SK-N-SH (cell line): Measurements from ENCODE around the gene MEF2A. TPM values are rescaled to one million over a fixed set of nuclear protein-coding genes. Genes with fewer than 3 reads are reported as not detected.

Source experiments
- CTCF ChIA-PET: fragments of 300-600, 350-600 bp; formaldehyde crosslinking; extraction: SDS; loops from one replicate; lab custom pipeline; 2021; lab: Yijun Ruan, JAX
- POLR2A ChIA-PET: fragments of 350-600 bp; sonication (Branson Sonifier 250); formaldehyde crosslinking; extraction: SDS; loops from one replicate; lab custom pipeline; 2020; ENCODE audit warnings: antibody characterized with exemption, inconsistent platforms; lab: Yijun Ruan, JAX
- DNase-seq: peaks from one replicate; pipeline ENCODE4 v3.0.0; 2012
- H2AFZ ChIP-seq: fragments of 200-600 bp; sonication (generic); 2 replicates; pipeline ENCODE4 v1.8.1; 2016; ENCODE audit warnings: antibody characterized with exemption, mild to moderate bottlenecking, low read depth
- H3F3A ChIP-seq: fragments of 200-600 bp; sonication (generic); replicated peaks from 2 replicates; pipeline ENCODE3; 2016; ENCODE audit warnings: antibody characterized with exemption, mild to moderate bottlenecking; ENCODE audit not compliant: insufficient read depth
- H3K27ac ChIP-seq, 2 experiments: fragments of 200-500 bp in 1 of 2; fragments of 200-600 bp in 1 of 2; sonication (Bioruptor generic) in 1 of 2; sonication (generic), shearing (Covaris generic) in 1 of 2; 2 replicates each; pipeline versions ENCODE4 v1.5.1 to v1.6.1; 2014 to 2016; ENCODE audit warnings: low read depth in 2 of 2, inconsistent platforms in 1 of 2, low read length in 1 of 2, mild to moderate bottlenecking in 1 of 2, mixed read lengths in 1 of 2
- H3K27me3 ChIP-seq: fragments of 200-600 bp; sonication (generic), shearing (Covaris generic); 2 replicates; pipeline ENCODE4 v1.6.1; 2016; ENCODE audit warnings: mixed run types; ENCODE audit not compliant: insufficient read depth
- H3K36me3 ChIP-seq, 2 experiments: fragments of 200-500 bp in 1 of 2; fragments of 200-600 bp in 1 of 2; sonication (Bioruptor generic) in 1 of 2; sonication (generic) in 1 of 2; replicated peaks in 1 of 2; 2 replicates each; pipeline versions ENCODE3 to v1.5.1; 2014 to 2016; ENCODE audit warnings: low read length in 1 of 2, mild to moderate bottlenecking in 1 of 2; ENCODE audit not compliant: insufficient read depth in 2 of 2, control insufficient read depth in 1 of 2
- H3K4me1 ChIP-seq, 2 experiments: fragments of 200-500 bp in 1 of 2; fragments of 200-600 bp in 1 of 2; sonication (Bioruptor generic) in 1 of 2; sonication (generic), shearing (Covaris generic) in 1 of 2; 2 replicates each; pipeline versions ENCODE4 v1.5.1 to v1.6.1; 2014 to 2016; ENCODE audit warnings: low read depth in 1 of 2, low read length in 1 of 2, mixed run types in 1 of 2; ENCODE audit not compliant: insufficient read depth in 2 of 2, control insufficient read depth in 1 of 2
- H3K4me2 ChIP-seq: fragments of 200-600 bp; sonication (generic), shearing (Covaris generic); 2 replicates; pipeline ENCODE4 v1.6.1; 2017; ENCODE audit warnings: mixed run types
- H3K4me3 ChIP-seq, 2 experiments: fragments of 200-500 bp in 1 of 2; fragments of 200-600 bp in 1 of 2; sonication (Bioruptor generic) in 1 of 2; sonication (generic), shearing (Covaris generic) in 1 of 2; 2 replicates each; pipeline versions ENCODE4 v1.5.1 to v1.8.1; 2014 to 2016; ENCODE audit warnings: low read depth in 2 of 2, inconsistent platforms in 1 of 2, low read length in 1 of 2, mild to moderate bottlenecking in 1 of 2, mixed read lengths in 1 of 2, moderate library complexity in 1 of 2
- H3K79me2 ChIP-seq: fragments of 200-600 bp; sonication (generic); 2 replicates; pipeline ENCODE4 v1.8.1; 2017; ENCODE audit warnings: mild to moderate bottlenecking; ENCODE audit not compliant: insufficient read depth
- H3K9ac ChIP-seq: fragments of 200-600 bp; sonication (generic); 2 replicates; pipeline ENCODE4 v1.6.1; 2017; ENCODE audit warnings: mixed run types
- H3K9me2 ChIP-seq: fragments of 200-600 bp; sonication (generic); 2 replicates; pipeline ENCODE4 v1.6.1; 2017; ENCODE audit warnings: mixed run types
- H3K9me3 ChIP-seq: fragments of 200-600 bp; sonication (generic); 2 replicates; pipeline ENCODE4 v1.6.1; 2017; ENCODE audit warnings: mixed run types, mild to moderate bottlenecking, moderate library complexity
- H4K20me1 ChIP-seq: fragments of 200-600 bp; sonication (generic); 2 replicates; pipeline ENCODE4 v1.6.1; 2017; ENCODE audit warnings: mild to moderate bottlenecking, mixed run types; ENCODE audit not compliant: insufficient read depth
- FOSL2 ChIP-seq: IDR thresholded peaks from 2 replicates; pipeline ENCODE4 v1.4.0; 2012; ENCODE audit warnings: low read depth, mild to moderate bottlenecking, moderate library complexity, borderline replicate concordance
- FOXM1 ChIP-seq: IDR thresholded peaks from 2 replicates; pipeline ENCODE4 v1.4.0; 2012; ENCODE audit warnings: low read depth, mild to moderate bottlenecking
- NFIC ChIP-seq: IDR thresholded peaks from 2 replicates; pipeline ENCODE4 v1.4.0; 2012; ENCODE audit warnings: borderline replicate concordance
- NRF1 ChIP-seq: IDR thresholded peaks from 2 replicates; pipeline ENCODE4 v1.6.1; 2012; ENCODE audit warnings: low read depth, mild to moderate bottlenecking, low read length
- TCF12 ChIP-seq: IDR thresholded peaks from 2 replicates; pipeline ENCODE4 v1.4.0; 2012
- TEAD4 ChIP-seq: IDR thresholded peaks from 2 replicates; pipeline ENCODE4 v1.4.0; 2012; ENCODE audit warnings: mild to moderate bottlenecking, borderline replicate concordance; ENCODE audit not compliant: insufficient read depth
- YY1 ChIP-seq: IDR thresholded peaks from 2 replicates; pipeline ENCODE4 v1.4.0; 2012; ENCODE audit warnings: low read depth, mild to moderate bottlenecking
- polyA plus RNA-seq, 3 experiments: library from polyadenylated mRNA; depleted of rRNA; stranded (reverse); fragments of >200 nt; gene quantifications; 2 replicates each; pipeline ENCODE4 v1.2.3, GENCODE V29; 2012
- TF ChIP-seq, protein P1 (sequence below): IDR thresholded peaks from 2 replicates; pipeline ENCODE4 v1.6.1; 2012; ENCODE audit warnings: mild to moderate bottlenecking, low read depth, low read length, moderate library complexity
- TF ChIP-seq, protein P2 (sequence below): IDR thresholded peaks from 2 replicates; pipeline ENCODE4; 2012
- TF ChIP-seq, protein P3 (sequence below): IDR thresholded peaks from 2 replicates; pipeline ENCODE4 v1.4.0; 2012; ENCODE audit warnings: low read depth
- TF ChIP-seq, protein P4 (sequence below): fragments of 150-350 bp; IDR thresholded peaks from 2 replicates; pipeline ENCODE4 v1.6.1; 2016; ENCODE audit warnings: mild to moderate bottlenecking, low read depth, low read length
- TF ChIP-seq, protein P5 (sequence below): IDR thresholded peaks from 2 replicates; pipeline ENCODE4 v1.4.0; 2012; ENCODE audit warnings: low read depth, borderline replicate concordance

MEF2A gene
- polyA plus RNA-seq, 1 of the 3 experiments (the other 2 are of a cell fraction) = 20.9 TPM

DNA sequence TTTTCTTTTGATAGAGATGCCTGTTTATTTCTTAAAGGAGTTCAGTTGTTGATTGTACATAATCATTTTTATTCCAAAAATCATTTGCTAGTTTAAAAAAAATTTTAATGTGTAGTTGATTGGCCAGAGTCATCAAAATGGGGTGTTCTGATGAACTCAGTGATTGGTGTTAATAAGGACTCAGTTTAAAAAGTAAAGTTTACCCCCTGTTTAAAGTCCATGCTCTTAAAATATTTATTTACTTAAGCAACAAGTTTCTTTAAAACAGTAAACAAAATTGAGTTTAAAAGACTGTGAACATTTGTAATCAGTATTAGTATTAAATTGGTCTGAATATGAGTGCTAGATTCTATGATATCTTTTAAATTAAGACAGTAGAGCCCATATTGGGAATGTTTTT is 56.0 kb downstream of the MEF2A start:
- Histone ChIP-seq H3F3A (no peaks in the 10 kb centered on the region), H3K27me3 (no peaks in the 10 kb centered on the region), H2AFZ (no peak overlapping the region), H3K4me3 (no peak overlapping the region), H3K9me2 (no peaks in the 10 kb centered on the region), H3K4me2 (no peak overlapping the region), H3K79me2 (peaks cover 97% of the 10 kb centered on the region), H3K36me3 (peaks cover 0 to 23% of the 10 kb centered on the region in 2 experiments), H3K9me3 (peaks cover 9% of the 10 kb centered on the region; the same call in 1 of the 2 replicates), H3K4me1 (peaks cover 0 to 3% of the 10 kb centered on the region in 2 experiments; a peak in 2 of 4 replicates), H3K27ac (no peak overlapping the region), H4K20me1 (peaks cover 37% of the 10 kb centered on the region), H3K9ac (no peak overlapping the region)
- no peak for DNase-seq
- ChIA-PET CTCF (no interaction called here), POLR2A (no interaction called here)
- TF ChIP-seq TCF12 = no peak
- TF ChIP-seq, protein P1, sequence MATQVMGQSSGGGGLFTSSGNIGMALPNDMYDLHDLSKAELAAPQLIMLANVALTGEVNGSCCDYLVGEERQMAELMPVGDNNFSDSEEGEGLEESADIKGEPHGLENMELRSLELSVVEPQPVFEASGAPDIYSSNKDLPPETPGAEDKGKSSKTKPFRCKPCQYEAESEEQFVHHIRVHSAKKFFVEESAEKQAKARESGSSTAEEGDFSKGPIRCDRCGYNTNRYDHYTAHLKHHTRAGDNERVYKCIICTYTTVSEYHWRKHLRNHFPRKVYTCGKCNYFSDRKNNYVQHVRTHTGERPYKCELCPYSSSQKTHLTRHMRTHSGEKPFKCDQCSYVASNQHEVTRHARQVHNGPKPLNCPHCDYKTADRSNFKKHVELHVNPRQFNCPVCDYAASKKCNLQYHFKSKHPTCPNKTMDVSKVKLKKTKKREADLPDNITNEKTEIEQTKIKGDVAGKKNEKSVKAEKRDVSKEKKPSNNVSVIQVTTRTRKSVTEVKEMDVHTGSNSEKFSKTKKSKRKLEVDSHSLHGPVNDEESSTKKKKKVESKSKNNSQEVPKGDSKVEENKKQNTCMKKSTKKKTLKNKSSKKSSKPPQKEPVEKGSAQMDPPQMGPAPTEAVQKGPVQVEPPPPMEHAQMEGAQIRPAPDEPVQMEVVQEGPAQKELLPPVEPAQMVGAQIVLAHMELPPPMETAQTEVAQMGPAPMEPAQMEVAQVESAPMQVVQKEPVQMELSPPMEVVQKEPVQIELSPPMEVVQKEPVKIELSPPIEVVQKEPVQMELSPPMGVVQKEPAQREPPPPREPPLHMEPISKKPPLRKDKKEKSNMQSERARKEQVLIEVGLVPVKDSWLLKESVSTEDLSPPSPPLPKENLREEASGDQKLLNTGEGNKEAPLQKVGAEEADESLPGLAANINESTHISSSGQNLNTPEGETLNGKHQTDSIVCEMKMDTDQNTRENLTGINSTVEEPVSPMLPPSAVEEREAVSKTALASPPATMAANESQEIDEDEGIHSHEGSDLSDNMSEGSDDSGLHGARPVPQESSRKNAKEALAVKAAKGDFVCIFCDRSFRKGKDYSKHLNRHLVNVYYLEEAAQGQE = no peak
- no peak for TF ChIP-seq NRF1
- TF ChIP-seq, protein P2, sequence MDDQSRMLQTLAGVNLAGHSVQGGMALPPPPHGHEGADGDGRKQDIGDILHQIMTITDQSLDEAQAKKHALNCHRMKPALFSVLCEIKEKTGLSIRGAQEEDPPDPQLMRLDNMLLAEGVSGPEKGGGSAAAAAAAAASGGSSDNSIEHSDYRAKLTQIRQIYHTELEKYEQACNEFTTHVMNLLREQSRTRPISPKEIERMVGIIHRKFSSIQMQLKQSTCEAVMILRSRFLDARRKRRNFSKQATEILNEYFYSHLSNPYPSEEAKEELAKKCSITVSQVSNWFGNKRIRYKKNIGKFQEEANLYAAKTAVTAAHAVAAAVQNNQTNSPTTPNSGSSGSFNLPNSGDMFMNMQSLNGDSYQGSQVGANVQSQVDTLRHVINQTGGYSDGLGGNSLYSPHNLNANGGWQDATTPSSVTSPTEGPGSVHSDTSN = no peak
- TF ChIP-seq, protein P3, sequence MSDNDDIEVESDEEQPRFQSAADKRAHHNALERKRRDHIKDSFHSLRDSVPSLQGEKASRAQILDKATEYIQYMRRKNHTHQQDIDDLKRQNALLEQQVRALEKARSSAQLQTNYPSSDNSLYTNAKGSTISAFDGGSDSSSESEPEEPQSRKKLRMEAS = no peak
- TF ChIP-seq NFIC = no peak
- no peak for TF ChIP-seq FOXM1
- TF ChIP-seq, protein P4, sequence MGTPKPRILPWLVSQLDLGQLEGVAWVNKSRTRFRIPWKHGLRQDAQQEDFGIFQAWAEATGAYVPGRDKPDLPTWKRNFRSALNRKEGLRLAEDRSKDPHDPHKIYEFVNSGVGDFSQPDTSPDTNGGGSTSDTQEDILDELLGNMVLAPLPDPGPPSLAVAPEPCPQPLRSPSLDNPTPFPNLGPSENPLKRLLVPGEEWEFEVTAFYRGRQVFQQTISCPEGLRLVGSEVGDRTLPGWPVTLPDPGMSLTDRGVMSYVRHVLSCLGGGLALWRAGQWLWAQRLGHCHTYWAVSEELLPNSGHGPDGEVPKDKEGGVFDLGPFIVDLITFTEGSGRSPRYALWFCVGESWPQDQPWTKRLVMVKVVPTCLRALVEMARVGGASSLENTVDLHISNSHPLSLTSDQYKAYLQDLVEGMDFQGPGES = no peak
- TF ChIP-seq FOSL2 = no peak
- TF ChIP-seq TEAD4 = no peak
- TF ChIP-seq YY1 = no peak
- TF ChIP-seq, protein P5, sequence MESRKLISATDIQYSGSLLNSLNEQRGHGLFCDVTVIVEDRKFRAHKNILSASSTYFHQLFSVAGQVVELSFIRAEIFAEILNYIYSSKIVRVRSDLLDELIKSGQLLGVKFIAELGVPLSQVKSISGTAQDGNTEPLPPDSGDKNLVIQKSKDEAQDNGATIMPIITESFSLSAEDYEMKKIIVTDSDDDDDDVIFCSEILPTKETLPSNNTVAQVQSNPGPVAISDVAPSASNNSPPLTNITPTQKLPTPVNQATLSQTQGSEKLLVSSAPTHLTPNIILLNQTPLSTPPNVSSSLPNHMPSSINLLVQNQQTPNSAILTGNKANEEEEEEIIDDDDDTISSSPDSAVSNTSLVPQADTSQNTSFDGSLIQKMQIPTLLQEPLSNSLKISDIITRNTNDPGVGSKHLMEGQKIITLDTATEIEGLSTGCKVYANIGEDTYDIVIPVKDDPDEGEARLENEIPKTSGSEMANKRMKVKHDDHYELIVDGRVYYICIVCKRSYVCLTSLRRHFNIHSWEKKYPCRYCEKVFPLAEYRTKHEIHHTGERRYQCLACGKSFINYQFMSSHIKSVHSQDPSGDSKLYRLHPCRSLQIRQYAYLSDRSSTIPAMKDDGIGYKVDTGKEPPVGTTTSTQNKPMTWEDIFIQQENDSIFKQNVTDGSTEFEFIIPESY = no peak
